Neural cell (in vitro differentiated cells): ENCODE measurements around the gene IL17B. TPM values are rescaled to one million over a fixed set of nuclear protein-coding genes. Genes with fewer than 3 reads are reported as not detected.

Source experiments
- H2AFZ ChIP-seq: fragments of 200-600, 300-800 bp; sonication (generic), shearing (Covaris generic); 2 replicates; pipeline ENCODE4 v1.6.0; 2014; ENCODE audit warnings: low read depth, mild to moderate bottlenecking, antibody characterized with exemption, low read length, moderate library complexity
- H3F3A ChIP-seq: fragments of 200-600 bp; shearing (Covaris generic); 2 replicates; pipeline ENCODE4 v1.6.1; 2016; ENCODE audit warnings: mild to moderate bottlenecking, moderate library complexity, mixed read lengths, antibody characterized with exemption, low read length; ENCODE audit not compliant: insufficient read depth, poor library complexity, severe bottlenecking
- H3K27ac ChIP-seq: fragments of 200-600, 300-800 bp; sonication (generic), shearing (Covaris generic); 2 replicates; pipeline ENCODE4 v1.5.1; 2014; ENCODE audit warnings: mild to moderate bottlenecking, low read length, moderate library complexity
- H3K27me3 ChIP-seq: fragments of 300-800, 200-600 bp; sonication (generic), shearing (Covaris generic); 2 replicates; pipeline ENCODE4 v1.6.0; 2014; ENCODE audit warnings: mild to moderate bottlenecking, low read depth, low read length, moderate library complexity; ENCODE audit not compliant: insufficient read depth
- H3K36me3 ChIP-seq: fragments of 300-800, 200-600 bp; sonication (generic), shearing (Covaris generic); 2 replicates; pipeline ENCODE4 v1.5.1; 2014; ENCODE audit warnings: mild to moderate bottlenecking, antibody characterized with exemption, low read length, moderate library complexity; ENCODE audit not compliant: insufficient read depth
- H3K4me2 ChIP-seq: fragments of 300-800, 200-600 bp; sonication (generic), shearing (Covaris generic); 2 replicates; pipeline ENCODE4 v1.6.0; 2014; ENCODE audit warnings: mild to moderate bottlenecking, low read length
- H3K4me3 ChIP-seq: fragments of 300-800, 200-600 bp; sonication (generic), shearing (Covaris generic); 2 replicates; pipeline ENCODE4 v1.5.1; 2014; ENCODE audit warnings: mild to moderate bottlenecking, low read length, moderate library complexity
- H3K79me2 ChIP-seq: fragments of 200-600 bp; shearing (Covaris generic); replicated peaks from 2 replicates; pipeline ENCODE4 v1.6.0; 2014; ENCODE audit warnings: mild to moderate bottlenecking, low read length, moderate library complexity; ENCODE audit not compliant: insufficient read depth
- H3K9ac ChIP-seq: fragments of 300-800, 200-600 bp; sonication (generic), shearing (Covaris generic); 2 replicates; pipeline ENCODE4 v1.6.1; 2016; ENCODE audit warnings: mild to moderate bottlenecking, low read length, mixed read lengths
- H3K9me2 ChIP-seq: fragments of 200-600 bp; shearing (Covaris generic); 2 replicates; pipeline ENCODE4 v1.6.1; 2016; ENCODE audit warnings: mild to moderate bottlenecking, low read length, mixed read lengths; ENCODE audit not compliant: insufficient read depth
- H3K9me3 ChIP-seq: fragments of 200-600, 300-800 bp; sonication (generic), shearing (Covaris generic); 2 replicates; pipeline ENCODE4 v1.6.1; 2016; ENCODE audit warnings: mild to moderate bottlenecking, mixed run types, low read length, moderate library complexity, mixed read lengths
- H4K20me1 ChIP-seq: fragments of 200-600 bp; shearing (Covaris generic); 2 replicates; pipeline ENCODE4 v1.6.1; 2016; ENCODE audit warnings: mild to moderate bottlenecking, mixed run types; ENCODE audit not compliant: insufficient read depth
- CTCF ChIP-seq: fragments of 450-650 bp; IDR thresholded peaks from 2 replicates; pipeline ENCODE4 v1.5.1; 2014; ENCODE audit warnings: antibody characterized with exemption, mild to moderate bottlenecking, moderate library complexity; ENCODE audit not compliant: poor library complexity, severe bottlenecking
- EP300 ChIP-seq: fragments of 450-650 bp; conservative IDR thresholded peaks from 2 replicates; pipeline ENCODE4 v1.6.1; 2014; ENCODE audit warnings: antibody characterized with exemption, mild to moderate bottlenecking, moderate library complexity; ENCODE audit not compliant: poor library complexity, severe bottlenecking
- EZH2 ChIP-seq: fragments of 200-600, 300-800 bp; shearing (Covaris generic), sonication (generic); IDR thresholded peaks from 2 replicates; pipeline ENCODE4 v1.6.1; 2014; ENCODE audit warnings: antibody characterized with exemption, low read length, borderline replicate concordance, mild to moderate bottlenecking; ENCODE audit not compliant: insufficient read depth, poor library complexity, severe bottlenecking
- MXI1 ChIP-seq: fragments of 450-650 bp; conservative IDR thresholded peaks from 2 replicates; pipeline ENCODE4 v1.6.1; 2014; ENCODE audit warnings: antibody characterized with exemption, mild to moderate bottlenecking; ENCODE audit not compliant: poor library complexity, severe bottlenecking
- POLR2AphosphoS5 ChIP-seq: IDR thresholded peaks from 2 replicates; pipeline ENCODE4 v1.6.1; 2012
- RAD21 ChIP-seq: fragments of 450-650 bp; conservative IDR thresholded peaks from 2 replicates; pipeline ENCODE4 v1.6.1; 2014; ENCODE audit warnings: antibody characterized with exemption, mild to moderate bottlenecking, moderate library complexity
- REST ChIP-seq: IDR thresholded peaks from 2 replicates; pipeline ENCODE4 v1.6.1; 2012; ENCODE audit warnings: borderline replicate concordance
- SMC3 ChIP-seq: fragments of 450-650 bp; conservative IDR thresholded peaks from 2 replicates; pipeline ENCODE4 v1.6.1; 2014; ENCODE audit warnings: antibody characterized with exemption, mild to moderate bottlenecking, moderate library complexity; ENCODE audit not compliant: poor library complexity
- TAF1 ChIP-seq: IDR thresholded peaks from 2 replicates; pipeline ENCODE4 v1.6.1; 2012; ENCODE audit warnings: low read depth
- polyA plus RNA-seq: library from polyadenylated mRNA; depleted of rRNA; stranded (reverse); fragments of >200 nt; gene quantifications from 2 replicates; pipeline ENCODE4 v1.2.3, GENCODE V29; 2014

Gene IL17B
- polyA plus RNA-seq, 1 donor from 2014 or later = not detected

- H3F3A ChIP-seq = no peaks in the 10 kb centered on the region
- H3K36me3 ChIP-seq = no peaks in the 10 kb centered on the region
- H2AFZ ChIP-seq = no peak overlapping the region
- no peak overlapping the region for H3K9ac ChIP-seq
- no peaks in the 10 kb centered on the region for H3K9me3 ChIP-seq
- H3K27ac ChIP-seq = no peak overlapping the region
- no peaks in the 10 kb centered on the region for H3K9me2 ChIP-seq
- H3K27me3 ChIP-seq = no peaks in the 10 kb centered on the region
- H3K79me2 ChIP-seq = no peaks in the 10 kb centered on the region
- no peak overlapping the region for H3K4me3 ChIP-seq
- TF ChIP-seq EP300 (no peak), EZH2 (no peak)
- H4K20me1 ChIP-seq = no peaks in the 10 kb centered on the region
- no peak overlapping the region for H3K4me2 ChIP-seq
Measured at GRCh38 chr5:149415066-149415967, 36.2 kb upstream of the IL17B start.

GRCh38 chr5:149414405-149415065 is 35.4 kb upstream of the IL17B start:
- H3K79me2 ChIP-seq = no peaks in the 10 kb centered on the region
- H3K27ac ChIP-seq = no peak overlapping the region
- H3K4me2 ChIP-seq = no peak overlapping the region
- no peak overlapping the region for H3K4me3 ChIP-seq
- no peaks in the 10 kb centered on the region for H4K20me1 ChIP-seq
- no peak for TF ChIP-seq TAF1
- no peak for TF ChIP-seq POLR2AphosphoS5
- no peak for TF ChIP-seq REST
- no peak for TF ChIP-seq EZH2
- no peak for TF ChIP-seq RAD21
- TF ChIP-seq MXI1 = no peak
- TF ChIP-seq SMC3 = no peak
- no peak for TF ChIP-seq EP300
- no peak for TF ChIP-seq CTCF
- H3F3A ChIP-seq = no peaks in the 10 kb centered on the region
- H3K9me3 ChIP-seq = no peaks in the 10 kb centered on the region
- H2AFZ ChIP-seq = no peak overlapping the region
- no peak overlapping the region for H3K9ac ChIP-seq
- no peaks in the 10 kb centered on the region for H3K9me2 ChIP-seq
- H3K36me3 ChIP-seq = no peaks in the 10 kb centered on the region
- H3K27me3 ChIP-seq = no peaks in the 10 kb centered on the region
